GM23248 (cell line): ENCODE data around the gene ELL2.

Source experiments
- EZH2 ChIP-seq: fragments of 200-600 bp; sonication (generic); IDR thresholded peaks from 2 replicates; pipeline ENCODE4 v1.6.1; 2018; ENCODE audit warnings: antibody characterized with exemption, mild to moderate bottlenecking; ENCODE audit not compliant: insufficient read depth, poor library complexity, severe bottlenecking
- EZH2phosphoT487 ChIP-seq: fragments of 200-600 bp; sonication (generic); IDR thresholded peaks from 2 replicates; pipeline ENCODE4 v1.6.1; 2018; ENCODE audit warnings: antibody characterized with exemption, moderate library complexity, mild to moderate bottlenecking, low read depth; ENCODE audit not compliant: insufficient read depth

- TF ChIP-seq EZH2phosphoT487, result no peak
- TF ChIP-seq EZH2, result no peak
Observed at GRCh38 chr5:95986001-95986400, 24.4 kb upstream of the ELL2 start.
